Right renal pelvis (tissue), 4 donors: Measurements from ENCODE around the gene PNPLA7. TPM values are rescaled to one million over a fixed set of nuclear protein-coding genes. Genes with fewer than 3 reads are reported as not detected.

Experiments
- DNase-seq, 4 donors: peaks; one replicate each; pipeline ENCODE4 v3.0.0-alpha.2; 2013; ENCODE audit warnings: low read depth in 4 of 4, low spot score in 3 of 4, missing footprints in 1 of 4
- polyA plus RNA-seq, 4 donors: library from polyadenylated mRNA; unstranded; fragments of 120-200 nt; gene quantifications; one replicate each; pipeline ENCODE4 v1.2.1, GENCODE V29; 2013; ENCODE audit not compliant: insufficient read length in 4 of 4

The PNPLA7 gene
- polyA plus RNA-seq, 4 donors = 1.6 to 2.7 (median 2.2) TPM

DNA sequence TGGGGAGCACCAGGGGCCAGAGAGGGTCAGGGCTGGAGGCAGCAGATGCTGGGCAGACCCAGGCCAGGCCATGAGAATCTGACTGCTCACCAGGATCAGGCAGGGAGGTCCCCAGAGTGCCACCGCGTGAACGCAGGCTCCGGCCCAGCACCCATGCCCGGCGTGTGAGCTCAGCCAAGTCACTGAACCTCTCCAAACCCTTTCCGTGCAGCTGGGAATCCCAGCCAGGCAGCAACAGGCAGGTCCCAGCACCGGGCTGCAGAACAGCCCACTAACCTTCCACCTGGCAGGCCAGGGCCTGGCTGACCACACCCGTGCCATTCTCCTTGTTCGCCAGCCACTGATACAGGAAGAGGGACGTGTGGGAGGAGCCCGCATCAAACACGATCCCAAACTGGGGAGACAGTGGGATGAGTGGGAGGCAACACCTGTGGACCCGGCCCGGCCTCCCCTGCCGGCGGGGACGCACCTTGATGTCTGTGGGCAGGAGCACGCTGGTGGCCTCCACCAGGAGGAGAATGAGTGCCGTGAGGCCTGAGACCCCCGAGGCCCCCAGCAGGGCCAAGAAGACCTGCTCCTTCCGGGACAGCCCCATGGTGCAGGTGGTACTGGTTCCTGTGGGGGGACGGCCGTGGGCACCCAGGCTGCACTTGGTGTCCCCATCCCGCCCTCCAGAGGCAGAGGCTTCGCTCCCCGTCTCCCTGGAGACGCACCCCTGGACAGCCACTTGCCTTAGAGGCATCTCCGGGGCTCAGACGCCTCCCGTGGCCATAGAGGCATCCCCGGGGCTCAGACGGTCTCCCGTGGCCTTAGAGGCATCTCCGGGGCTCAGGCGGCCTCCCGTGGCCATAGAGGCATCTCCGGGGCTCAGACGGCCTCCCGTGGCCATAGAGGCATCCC lies 112.3 kb downstream of the PNPLA7 start:
- DNase-seq = no peak

- no peak for DNase-seq
These were observed 113.2 kb downstream of the PNPLA7 start for GRCh38 chr9:137436761-137437600.

DNA sequence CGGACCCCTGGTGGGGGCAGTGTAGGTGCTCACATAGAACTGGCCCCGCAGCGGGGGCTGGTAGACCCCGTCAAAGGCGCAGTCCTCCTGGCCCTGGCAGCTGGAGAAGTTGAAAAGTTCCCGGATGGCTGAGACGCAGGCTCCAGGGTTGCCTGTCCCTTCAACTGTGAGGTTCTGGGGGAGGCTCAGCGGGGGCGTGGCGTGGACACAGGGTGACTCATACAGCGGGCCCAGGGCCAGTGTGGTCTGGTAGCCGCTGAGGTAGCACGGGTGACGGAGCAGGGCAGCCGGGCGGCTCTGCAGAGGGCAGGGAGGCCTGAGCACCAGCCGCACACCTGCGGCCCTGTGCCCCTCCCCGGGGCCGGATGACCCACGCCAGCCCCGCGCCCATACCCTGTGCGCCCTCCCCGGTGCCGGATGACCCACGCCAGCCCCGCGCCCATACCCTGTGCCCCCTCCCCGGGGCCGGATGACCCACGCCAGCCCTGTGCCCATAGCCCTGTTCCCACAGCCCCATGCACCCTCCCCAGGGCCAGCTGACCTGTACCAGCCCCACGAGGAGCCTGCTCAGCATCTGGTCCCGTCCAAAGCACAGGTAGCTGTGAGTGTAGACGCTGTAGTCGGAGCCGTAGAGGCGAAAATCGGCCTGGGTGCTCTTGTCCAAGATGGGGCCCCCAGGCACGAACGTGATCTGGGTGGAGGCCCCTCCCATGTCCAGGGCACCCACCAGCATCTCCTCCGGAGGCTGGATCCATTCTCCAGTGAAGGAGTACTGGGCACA lies 114.0 kb downstream of the PNPLA7 start:
- no peak for DNase-seq

- DNase-seq = no peak
These were observed 114.8 kb downstream of the PNPLA7 start for GRCh38 chr9:137435381-137435891.

DNA sequence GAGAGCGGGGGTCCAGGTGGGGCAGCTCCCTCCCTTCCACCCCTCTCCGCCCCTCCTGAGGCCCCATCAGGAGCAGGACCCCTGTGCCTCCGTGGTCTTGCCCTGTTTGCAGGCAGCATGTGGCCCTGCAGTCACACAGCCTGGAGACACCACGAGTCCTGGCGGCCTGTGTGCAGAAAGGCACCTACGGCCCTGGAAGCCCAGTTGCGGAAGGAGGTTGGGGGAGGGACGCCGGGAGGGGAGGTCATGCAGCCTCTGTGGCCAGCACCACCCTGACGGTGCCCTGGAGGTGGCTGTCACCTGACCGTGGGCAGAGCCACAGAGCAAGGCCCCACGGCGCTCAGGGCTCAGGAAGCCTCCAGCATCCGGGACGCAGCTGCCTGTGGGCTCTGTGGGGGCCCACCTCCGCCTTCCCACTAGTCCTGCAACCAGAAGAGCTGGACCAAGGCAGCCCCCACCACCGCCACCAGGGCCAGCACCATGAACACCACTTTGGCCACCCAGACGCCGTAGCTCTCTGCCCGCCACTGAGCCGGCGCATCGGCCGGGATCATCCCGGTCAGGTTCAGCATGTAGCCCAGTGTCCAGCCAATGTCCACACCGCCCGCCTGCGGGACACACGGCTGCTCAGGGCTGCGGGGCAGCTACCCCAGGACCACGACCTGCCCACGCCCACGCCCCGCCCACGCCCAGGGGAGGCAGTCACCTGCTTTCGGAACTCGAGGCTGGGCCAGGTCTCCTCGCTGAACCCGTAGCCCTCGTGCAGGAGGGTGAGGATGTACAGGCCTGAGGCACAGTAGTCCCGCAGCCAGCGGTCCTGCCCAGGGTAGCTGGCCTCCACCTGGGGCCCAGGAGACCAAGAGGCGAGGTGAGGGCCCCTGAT lies 115.5 kb downstream of the PNPLA7 start:
- DNase-seq = no peak

DNA sequence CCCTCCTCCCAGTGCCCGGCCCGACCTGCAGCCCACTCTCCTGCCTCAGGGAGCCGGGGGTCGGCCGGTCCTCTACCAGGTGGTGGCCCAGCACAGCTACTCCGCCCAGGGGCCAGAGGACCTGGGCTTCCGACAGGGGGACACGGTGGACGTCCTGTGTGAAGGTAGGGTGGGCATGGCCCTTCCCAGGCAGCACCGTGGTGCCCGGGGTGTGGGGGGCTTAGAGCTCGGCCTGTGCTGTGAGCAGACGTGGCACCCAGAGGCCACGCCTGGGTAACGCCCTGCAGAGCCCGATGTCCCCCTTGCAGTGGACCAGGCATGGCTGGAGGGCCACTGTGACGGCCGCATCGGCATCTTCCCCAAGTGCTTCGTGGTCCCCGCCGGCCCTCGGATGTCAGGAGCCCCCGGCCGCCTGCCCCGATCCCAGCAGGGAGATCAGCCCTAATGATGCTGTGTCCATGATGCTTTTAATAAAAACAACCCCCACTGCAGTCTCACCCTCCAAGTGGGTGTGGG lies 116.2 kb downstream of the PNPLA7 start:
- no peak for DNase-seq

DNA sequence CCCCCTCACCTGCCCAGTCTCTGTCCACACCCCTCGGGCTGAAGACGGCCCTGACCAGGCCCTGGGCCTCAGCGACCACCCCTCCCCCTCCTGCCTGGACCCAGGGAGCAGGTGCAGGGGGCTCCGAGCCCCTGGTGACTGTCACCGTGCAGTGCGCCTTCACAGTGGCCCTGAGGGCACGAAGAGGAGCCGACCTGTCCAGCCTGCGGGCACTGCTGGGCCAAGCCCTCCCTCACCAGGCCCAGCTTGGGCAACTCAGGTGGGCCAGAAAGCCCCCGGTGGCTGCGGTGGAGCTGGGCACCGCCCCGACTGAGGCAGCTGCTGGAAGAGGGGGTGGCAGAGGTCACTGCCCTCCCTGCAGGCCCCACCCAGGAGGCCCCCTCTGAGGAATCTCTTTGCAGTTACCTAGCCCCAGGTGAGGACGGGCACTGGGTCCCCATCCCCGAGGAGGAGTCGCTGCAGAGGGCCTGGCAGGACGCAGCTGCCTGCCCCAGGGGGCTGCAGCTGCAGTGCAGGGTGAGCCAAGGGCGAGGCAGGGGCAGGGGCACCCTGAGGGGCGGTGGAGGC lies 116.8 kb downstream of the PNPLA7 start:
- DNase-seq = no peak

DNA sequence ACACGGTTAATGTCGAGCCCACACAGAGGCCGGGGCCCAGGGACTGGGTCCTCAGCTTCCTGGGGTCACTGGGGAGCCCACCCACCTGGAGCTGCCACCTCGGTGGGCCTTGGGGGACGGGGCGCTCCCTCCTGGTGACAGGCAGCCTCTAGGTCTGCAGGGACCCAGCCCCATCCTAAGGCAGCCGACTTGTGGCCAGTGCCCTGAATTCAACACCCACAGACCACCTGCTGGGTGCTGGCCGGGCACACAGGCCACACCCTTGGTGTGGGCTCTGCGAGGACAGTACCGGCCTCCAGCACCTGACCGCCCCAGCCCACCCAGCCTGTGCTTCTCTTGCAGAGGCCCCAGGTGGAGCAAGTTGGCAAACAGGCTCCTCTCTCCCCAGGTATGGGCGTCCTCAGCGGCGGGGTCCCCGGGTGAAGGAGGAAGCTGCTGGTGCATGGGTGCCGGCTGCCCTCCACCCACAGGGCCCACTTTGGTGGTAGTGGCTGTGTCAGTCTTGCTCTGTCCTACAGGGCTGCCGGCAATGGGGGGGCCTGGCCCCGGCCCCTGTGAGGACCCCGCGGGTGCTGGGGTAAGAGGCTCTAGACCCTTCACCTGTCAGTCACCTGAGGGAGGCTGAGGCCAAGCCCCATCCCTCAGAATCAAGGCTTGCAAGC lies 117.4 kb downstream of the PNPLA7 start:
- no peak for DNase-seq

DNA sequence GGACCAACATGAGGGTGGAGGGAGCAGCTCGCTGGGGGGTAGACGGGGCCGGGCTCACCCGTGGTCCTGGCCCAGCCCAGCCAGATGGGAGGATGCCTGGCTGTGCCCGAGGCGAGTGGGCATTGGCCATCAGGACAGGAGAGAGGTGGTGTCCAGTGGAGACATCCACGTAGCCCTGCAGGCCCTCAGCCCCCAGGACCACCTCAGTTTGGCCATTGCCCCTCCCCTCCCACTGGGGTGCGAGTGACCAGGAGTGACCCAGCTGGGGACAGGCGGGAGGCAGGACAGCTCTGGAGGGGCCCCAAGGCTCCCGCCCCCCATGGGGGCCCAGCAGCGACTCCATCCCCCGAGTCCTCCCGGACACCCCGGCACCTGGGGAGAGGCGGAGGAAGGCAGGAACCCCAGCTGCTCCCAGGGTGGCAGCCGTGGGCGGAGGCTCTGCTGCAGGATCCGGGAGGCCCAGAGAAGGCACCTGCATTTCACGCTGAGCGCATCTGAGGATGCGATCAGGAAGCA lies 118.7 kb downstream of the PNPLA7 start:
- no peak for DNase-seq

GRCh38 chr9:137430723-137431415 lies 119.3 kb downstream of the PNPLA7 start:
- DNase-seq = no peak

- DNase-seq = no peak
These were observed 120.1 kb downstream of the PNPLA7 start for GRCh38 chr9:137429974-137430722.

DNA sequence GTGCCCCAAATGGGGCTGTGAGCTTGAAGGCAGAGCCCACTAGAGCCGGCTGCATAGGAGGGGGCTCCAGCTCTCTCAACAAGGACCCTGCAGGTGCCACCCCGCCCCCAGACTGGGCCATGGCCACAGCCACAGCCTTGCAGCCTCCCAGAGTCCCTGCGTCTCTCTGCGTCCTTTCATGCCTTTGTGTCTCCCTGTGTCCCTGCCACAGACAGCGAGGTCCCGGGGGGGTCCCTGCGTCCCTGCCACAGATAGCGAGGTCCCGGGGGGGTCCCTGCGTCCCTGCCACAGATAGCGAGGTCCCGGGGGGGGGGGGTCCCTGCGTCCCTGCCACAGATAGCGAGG lies 120.7 kb downstream of the PNPLA7 start:
- no peak for DNase-seq

DNA sequence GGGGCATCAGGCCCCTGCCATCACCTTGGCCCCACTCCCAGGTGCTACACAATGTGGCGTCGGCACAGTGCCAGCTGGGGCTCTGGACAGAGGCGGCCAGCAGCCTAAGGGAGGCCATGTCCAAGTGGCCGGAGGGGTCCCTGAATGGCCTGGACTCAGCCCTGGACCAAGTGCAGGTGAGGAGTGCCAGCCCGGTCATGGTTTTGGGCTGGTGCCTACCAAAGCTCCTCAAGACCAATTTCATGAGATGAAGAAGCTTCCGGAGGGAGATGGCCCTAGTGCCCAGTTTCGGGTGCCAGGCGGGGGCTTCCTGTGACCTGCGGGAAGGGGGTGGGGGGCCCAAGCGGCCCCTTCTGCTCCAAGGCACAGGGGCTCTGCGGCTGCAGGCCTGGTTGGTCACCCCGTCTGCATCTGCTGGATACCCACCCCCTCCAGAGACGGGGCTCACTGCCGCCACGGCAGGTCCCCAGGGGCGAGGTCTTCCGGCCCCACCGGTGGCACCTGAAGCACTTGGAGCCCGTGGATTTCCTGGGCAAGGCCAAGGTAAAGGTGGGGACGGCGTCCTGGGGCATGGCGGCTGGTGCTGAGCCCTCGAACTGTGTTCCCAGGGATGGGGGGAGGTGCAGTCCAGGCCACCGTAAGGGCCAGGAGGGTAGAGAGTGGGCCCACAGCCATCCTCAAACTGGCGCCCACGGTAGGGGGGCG lies 121.2 kb downstream of the PNPLA7 start:
- no peak for DNase-seq

- no peak for DNase-seq
These were observed 121.9 kb downstream of the PNPLA7 start for GRCh38 chr9:137428311-137428630.

GRCh38 chr9:137427454-137428310 lies 122.5 kb downstream of the PNPLA7 start:
- DNase-seq = no peak
